ENCODE results near the gene MAGEF1.

MAGEF1 gene

GRCh38 chr3:184700759-184701158 lies 11.1 kb downstream of the MAGEF1 start:
- peaks cover 0 to 5% (median 0%) of the 10 kb centered on the region in 11 experiments; a peak in 1 of 22 replicates for H3K36me3 ChIP-seq
- peaks cover 0 to 5% (median 0%) of the 10 kb centered on the region in 11 experiments; a peak in 4 of 22 replicates for H3K27me3 ChIP-seq

GRCh38 chr3:184697845-184698244 lies 14.0 kb downstream of the MAGEF1 start:
- Histone ChIP-seq H3K27ac (no peak overlapping the region), H3K4me1 (peaks cover 21 to 40% (median 25%) of the 10 kb centered on the region in 10 experiments), H3K36me3 (peaks cover 0 to 5% (median 0%) of the 10 kb centered on the region in 11 experiments; a peak in 1 of 22 replicates), H3K9ac (no peak overlapping the region), H3K9me3 (replicated peaks in 1 of 11) (peaks cover 11 to 23% (median 14%) of the 10 kb centered on the region in 11 experiments; a peak in 19 of 22 replicates), H3K27me3 (no peaks in the 10 kb centered on the region), H3K4me3 (no peak overlapping the region), H4K20me1 (no peaks in the 10 kb centered on the region), H3K4me2 (peak overlapping the region in 5 of 11 experiments; percentile 47 to 68 (median 58); a peak in 10 of 22 replicates)
- TF ChIP-seq Cebpa-rat (IDR thresholded peaks at IDR 0.05): no peak

More at GRCh38 chr3:184700759-184701158, 11.1 kb downstream of the MAGEF1 start:
- Histone ChIP-seq H4K20me1 (no peaks in the 10 kb centered on the region), H3K27ac (no peak overlapping the region), H3K4me1 (peaks cover 0 to 19% (median 9%) of the 10 kb centered on the region in 10 experiments; a peak in 12 of 20 replicates), H3K4me2 (no peak overlapping the region), H3K4me3 (no peak overlapping the region), H3K9ac (no peak overlapping the region), H3K9me3 (replicated peaks in 1 of 11) (peaks cover 11 to 23% (median 14%) of the 10 kb centered on the region in 11 experiments; a peak in 20 of 22 replicates)
- no peak for TF ChIP-seq Cebpa-rat (IDR thresholded peaks at IDR 0.05)

- H4K20me1 ChIP-seq: no peaks in the 10 kb centered on the region
- H3K4me2 ChIP-seq: peak overlapping the region in 5 of 11 experiments; percentile 47 to 68 (median 58); a peak in 8 of 22 replicates
- H3K9ac ChIP-seq: no peak overlapping the region
- no peak for TF ChIP-seq Cebpa-rat (IDR thresholded peaks at IDR 0.05)
- H3K36me3 ChIP-seq: peaks cover 0 to 5% (median 0%) of the 10 kb centered on the region in 11 experiments; a peak in 1 of 22 replicates
- no peak overlapping the region for H3K4me3 ChIP-seq
- peaks cover 11 to 18% (median 13%) of the 10 kb centered on the region in 11 experiments; a peak in 19 of 22 replicates for H3K9me3 ChIP-seq (replicated peaks in 1 of 11)
- 0 out of 22 replicates have a peak, but pooled peaks cover 0 to 4% (median 0%) of the 10 kb centered on the region in 11 experiments for H3K27me3 ChIP-seq
- no peak overlapping the region for H3K27ac ChIP-seq
- H3K4me1 ChIP-seq: peaks cover 32 to 52% (median 36%) of the 10 kb centered on the region in 10 experiments
Observed at GRCh38 chr3:184696697-184697096, 15.2 kb downstream of the MAGEF1 start.

GRCh38 chr3:184694716-184695115 lies 17.1 kb downstream of the MAGEF1 start:
- no peak overlapping the region for H3K27ac ChIP-seq
- H3K4me3 ChIP-seq: no peak overlapping the region
- no peaks in the 10 kb centered on the region for H4K20me1 ChIP-seq
- H3K4me1 ChIP-seq: peaks cover 48 to 72% (median 56%) of the 10 kb centered on the region in 10 experiments
- H3K4me2 ChIP-seq: peak overlapping the region in 10 of 11 experiments; percentile 17 to 98 (median 94); a peak in 15 of 22 replicates
- 0 out of 22 replicates have a peak, but pooled peaks cover 0 to 10% (median 0%) of the 10 kb centered on the region in 11 experiments for H3K27me3 ChIP-seq
- no peak for TF ChIP-seq Cebpa-rat (IDR thresholded peaks at IDR 0.05)
- H3K36me3 ChIP-seq: no peaks in the 10 kb centered on the region
- no peak overlapping the region for H3K9ac ChIP-seq
- H3K9me3 ChIP-seq (replicated peaks in 1 of 11): no peaks in the 10 kb centered on the region

- Histone ChIP-seq H3K4me2 (peak overlapping the region; percentile 17 to 98 (median 94); a peak in 19 of 22 replicates), H3K9ac (no peak overlapping the region), H3K27me3 (0 out of 22 replicates have a peak, but pooled peaks cover 0 to 10% (median 0%) of the 10 kb centered on the region in 11 experiments), H3K9me3 (replicated peaks in 1 of 11) (no peaks in the 10 kb centered on the region), H4K20me1 (no peaks in the 10 kb centered on the region), H3K4me3 (no peak overlapping the region), H3K4me1 (peaks cover 48 to 77% (median 61%) of the 10 kb centered on the region in 10 experiments), H3K27ac (no peak overlapping the region), H3K36me3 (no peaks in the 10 kb centered on the region)
- TF ChIP-seq Cebpa-rat (IDR thresholded peaks at IDR 0.05): no peak
Observed at GRCh38 chr3:184694133-184694665, 17.7 kb downstream of the MAGEF1 start.

- Histone ChIP-seq H3K4me3 (no peak overlapping the region), H3K27ac (peak overlapping the region in 2 of 11 experiments; percentile 16 to 25; a peak in 1 of 22 replicates), H3K27me3 (0 out of 22 replicates have a peak, but pooled peaks cover 0 to 10% (median 0%) of the 10 kb centered on the region in 11 experiments), H3K4me1 (peaks cover 55 to 86% (median 71%) of the 10 kb centered on the region in 10 experiments), H3K36me3 (no peaks in the 10 kb centered on the region), H4K20me1 (no peaks in the 10 kb centered on the region), H3K4me2 (peak overlapping the region; percentile 85 to 98 (median 94)), H3K9ac (peak overlapping the region in 4 of 11 experiments; percentile 1 to 24 (median 10); a peak in 3 of 22 replicates), H3K9me3 (replicated peaks in 1 of 11) (no peaks in the 10 kb centered on the region)
- no peak for TF ChIP-seq Cebpa-rat (IDR thresholded peaks at IDR 0.05)
Observed at GRCh38 chr3:184693011-184693975, 18.6 kb downstream of the MAGEF1 start.

- Histone ChIP-seq H3K4me2 (peak overlapping the region; percentile 85 to 98 (median 94)), H3K4me1 (peaks cover 57 to 89% (median 87%) of the 10 kb centered on the region in 10 experiments), H3K27me3 (0 out of 22 replicates have a peak, but pooled peaks cover 0 to 10% (median 0%) of the 10 kb centered on the region in 11 experiments), H3K4me3 (peak overlapping the region in 7 of 10 experiments; percentile 3 to 49 (median 31); a peak in 8 of 20 replicates), H3K9ac (peak overlapping the region; percentile 35 to 76 (median 65); a peak in 21 of 22 replicates), H3K27ac (peak overlapping the region in 10 of 11 experiments; percentile 31 to 79 (median 70); a peak in 20 of 22 replicates), H4K20me1 (no peaks in the 10 kb centered on the region), H3K9me3 (replicated peaks in 1 of 11) (no peaks in the 10 kb centered on the region), H3K36me3 (no peaks in the 10 kb centered on the region)
- TF ChIP-seq Cebpa-rat (IDR thresholded peaks at IDR 0.05): no peak
Observed at GRCh38 chr3:184691397-184692231, 20.2 kb downstream of the MAGEF1 start.

All from BLaER1 treated with 17β-estradiol and CSF1 and Interleukin-3, amounts not matched to agents 10 nM and 100 nM (cell line).